MCF 10A (cell line): ENCODE data around the gene TNS1. TPM values are rescaled to one million over a fixed set of nuclear protein-coding genes. Genes with fewer than 3 reads are reported as not detected.

Source experiments
- BruUV-seq: library from RNA; stranded (reverse); fragments of 400-500 nt; replicated peaks from 2 replicates; lab custom pipeline; 2021; lab: Mats Ljungman, UMichigan
- CTCF ChIA-PET: fragments of 300-600 bp; sonication (Branson Sonifier 250); formaldehyde crosslinking; extraction: SDS; loops from one replicate; lab custom pipeline; 2021; ENCODE audit warnings: antibody characterized with exemption, inconsistent platforms; lab: Yijun Ruan, JAX
- POLR2A ChIA-PET: fragments of 300-600, 350-650 bp; sonication (Branson Sonifier 250); formaldehyde crosslinking; extraction: SDS; loops from one replicate; lab custom pipeline; 2020; ENCODE audit warnings: antibody characterized with exemption, inconsistent platforms; lab: Yijun Ruan, JAX
- DNase-seq: peaks from one replicate; pipeline ENCODE4 v3.0.0-alpha.2; 2018; ENCODE audit not compliant: unreplicated experiment
- H3K27ac Mint-ChIP-seq: one replicate; pipeline ENCODE4 v1.8.0; 2022; ENCODE audit warnings: mild to moderate bottlenecking, low read depth, mixed read lengths; ENCODE audit not compliant: unreplicated experiment
- H3K27me3 Mint-ChIP-seq: one replicate; pipeline ENCODE4 v1.8.0; 2022; ENCODE audit warnings: mixed read lengths; ENCODE audit not compliant: insufficient read depth, unreplicated experiment
- H3K36me3 Mint-ChIP-seq: one replicate; pipeline ENCODE4 v1.8.0; 2022; ENCODE audit warnings: mild to moderate bottlenecking, moderate library complexity, mixed read lengths; ENCODE audit not compliant: insufficient read depth, unreplicated experiment
- H3K4me1 Mint-ChIP-seq: one replicate; pipeline ENCODE4 v1.8.0; 2022; ENCODE audit warnings: mixed read lengths; ENCODE audit not compliant: insufficient read depth, unreplicated experiment
- H3K4me3 Mint-ChIP-seq: one replicate; pipeline ENCODE4 v1.8.0; 2022; ENCODE audit warnings: mild to moderate bottlenecking, moderate library complexity, mixed read lengths; ENCODE audit not compliant: unreplicated experiment
- H3K9me3 Mint-ChIP-seq: one replicate; pipeline ENCODE4 v1.8.0; 2022; ENCODE audit warnings: mixed read lengths; ENCODE audit not compliant: unreplicated experiment
- CTCF ChIP-seq: fragments of 200-600 bp; IDR thresholded peaks from one replicate; pipeline ENCODE4 v1.8.0; 2022; ENCODE audit warnings: antibody characterized with exemption, mild to moderate bottlenecking; ENCODE audit not compliant: unreplicated experiment
- intact Hi-C: fragments of 100-400 bp; cut with micrococcal nuclease; formaldehyde crosslinking; loops from 2 replicates; pipeline ENCODE4 v1.14.1; 2022
- total RNA-seq: library from RNA; stranded (reverse); gene quantifications from 2 replicates; pipeline ENCODE4 v1.2.3, GENCODE V29; 2022

Gene TNS1
- total RNA-seq, 1 experiment from 2014 or later: 3.3 TPM

- H3K36me3 Mint-ChIP-seq: no peaks in the 10 kb centered on the region
- ChIA-PET CTCF (interaction anchor here (0.6 to 2.6 kb wide), 3 partner anchors 11 to 196 kb away, joined by 5 to 10 read pairs (median 7); no protein-coding TSS in a partner anchor), POLR2A (no interaction called here)
- no peak for TF ChIP-seq CTCF
- BruUV-seq: no TSS peak
- no peaks in the 10 kb centered on the region for H3K4me1 Mint-ChIP-seq
- intact Hi-C loops: no loop called here
- H3K27me3 Mint-ChIP-seq: no peaks in the 10 kb centered on the region
- H3K4me3 Mint-ChIP-seq: peak overlapping the region; percentile 49
- no peak for DNase-seq
- no peak overlapping the region for H3K27ac Mint-ChIP-seq
- no peaks in the 10 kb centered on the region for H3K9me3 Mint-ChIP-seq
Observed at GRCh38 chr2:217978536-217979150, 24.2 kb downstream of the TNS1 start.

- POLR2A ChIA-PET: no interaction called here
- no peak overlapping the region for H3K27ac Mint-ChIP-seq
- CTCF ChIA-PET: interaction anchor here (0.6 to 2.6 kb wide), 3 partner anchors 11 to 195 kb away, joined by 5 to 10 read pairs (median 7); no protein-coding TSS in a partner anchor
- no peak for DNase-seq
- H3K27me3 Mint-ChIP-seq: no peaks in the 10 kb centered on the region
- no TSS peak for BruUV-seq
- no peak overlapping the region for H3K4me3 Mint-ChIP-seq
- no peak for TF ChIP-seq CTCF
- H3K4me1 Mint-ChIP-seq: no peaks in the 10 kb centered on the region
- no peaks in the 10 kb centered on the region for H3K36me3 Mint-ChIP-seq
- no peaks in the 10 kb centered on the region for H3K9me3 Mint-ChIP-seq
- intact Hi-C loops: no loop called here
Observed at GRCh38 chr2:217977840-217978535, 24.8 kb downstream of the TNS1 start.

- TF ChIP-seq CTCF: no peak
- Mint-ChIP-seq H3K36me3 (no peaks in the 10 kb centered on the region), H3K27ac (no peak overlapping the region), H3K4me1 (no peaks in the 10 kb centered on the region), H3K4me3 (no peak overlapping the region), H3K9me3 (no peaks in the 10 kb centered on the region), H3K27me3 (no peaks in the 10 kb centered on the region)
- ChIA-PET POLR2A (no interaction called here), CTCF (interaction anchor here (0.6 to 1.3 kb wide), 2 partner anchors 13 to 191 kb away, joined by 3 to 4 read pairs; no protein-coding TSS in a partner anchor)
- intact Hi-C loops: no loop called here
- BruUV-seq: no TSS peak
- no peak for DNase-seq
Observed at GRCh38 chr2:217976301-217976700, 26.5 kb downstream of the TNS1 start.

GRCh38 chr2:217975626-217976025 lies 27.2 kb downstream of the TNS1 start:
- Mint-ChIP-seq H3K27ac (no peak overlapping the region), H3K4me1 (no peaks in the 10 kb centered on the region), H3K4me3 (no peak overlapping the region), H3K36me3 (no peaks in the 10 kb centered on the region), H3K27me3 (no peaks in the 10 kb centered on the region), H3K9me3 (no peaks in the 10 kb centered on the region)
- no TSS peak for BruUV-seq
- TF ChIP-seq CTCF: no peak
- intact Hi-C loops: no loop called here
- CTCF ChIA-PET: interaction anchor here (1.2 to 1.7 kb wide), 3 partner anchors 14 to 190 kb away, joined by 4 to 5 read pairs (median 5); no protein-coding TSS in a partner anchor
- DNase-seq: no peak
- POLR2A ChIA-PET: no interaction called here
